Measurements from ENCODE around the gene CELF1. TPM values are rescaled to one million over a fixed set of nuclear protein-coding genes. Genes with fewer than 3 reads are reported as not detected.

The CELF1 gene
- total RNA-seq, 1 donor from 2014 or later, result 173 TPM

GRCh38 chr11:47485107-47485506, 67.8 kb downstream of the CELF1 start:
- Histone ChIP-seq H3K9ac (no peak overlapping the region), H3K4me1 (no peaks in the 10 kb centered on the region), H3F3A (ENCODE audit: low read depth) (peaks cover 14% of the 10 kb centered on the region), H3K79me2 (ENCODE audit: low read depth) (peaks cover 57% of the 10 kb centered on the region), H2AFZ (replicated peaks) (no peak overlapping the region), H3K4me2 (no peak overlapping the region), H4K20me1 (ENCODE audit: low read depth) (peaks cover 31% of the 10 kb centered on the region), H3K9me3 (ENCODE audit: low read depth) (no peaks in the 10 kb centered on the region), H3K27ac (no peak overlapping the region), H3K4me3 (no peak overlapping the region), H3K36me3 (peaks cover 44% of the 10 kb centered on the region), H3K27me3 (no peaks in the 10 kb centered on the region)
- H3K27me3 Mint-ChIP-seq (ENCODE audit: insufficient read depth, low read depth), result no peaks in the 10 kb centered on the region
- no peaks in the 10 kb centered on the region for H3K4me1 Mint-ChIP-seq
- H3K9me3 Mint-ChIP-seq, result no peaks in the 10 kb centered on the region
- no peak overlapping the region for H3K4me3 Mint-ChIP-seq
- H3K36me3 Mint-ChIP-seq, result peaks cover 33% of the 10 kb centered on the region
- DNase-seq (ENCODE audit: low spot score), result no peak
- H3K27ac Mint-ChIP-seq, result no peak overlapping the region
- TF ChIP-seq CTCF (IDR thresholded peaks at IDR 0.05), result no peak
- TF ChIP-seq EZH2phosphoT487 (IDR thresholded peaks at IDR 0.05), result no peak
- TF ChIP-seq EZH2 (IDR thresholded peaks at IDR 0.05), result no peak

- H3K36me3 Mint-ChIP-seq, result peaks cover 42% of the 10 kb centered on the region
- H3K4me1 Mint-ChIP-seq, result no peaks in the 10 kb centered on the region
- no peak overlapping the region for H3K4me3 ChIP-seq
Measured at GRCh38 chr11:47483457-47483856, 69.5 kb downstream of the CELF1 start.

GRCh38 chr11:47480762-47481161, 72.2 kb downstream of the CELF1 start:
- no peaks in the 10 kb centered on the region for H3K9me3 Mint-ChIP-seq
- H3K4me1 ChIP-seq, result no peaks in the 10 kb centered on the region

More at GRCh38 chr11:47483457-47483856, 69.5 kb downstream of the CELF1 start:
- DNase-seq (ENCODE audit: low spot score), result no peak
- H3K4me2 ChIP-seq, result no peak overlapping the region
- H3K4me1 ChIP-seq, result no peaks in the 10 kb centered on the region
- no peaks in the 10 kb centered on the region for H3K9me3 ChIP-seq (ENCODE audit: low read depth)
- peaks cover 35% of the 10 kb centered on the region for H3K36me3 ChIP-seq
- Mint-ChIP-seq H3K4me3 (no peak overlapping the region), H3K27ac (no peak overlapping the region), H3K9me3 (no peaks in the 10 kb centered on the region), H3K27me3 (ENCODE audit: insufficient read depth, low read depth) (no peaks in the 10 kb centered on the region)
- H3K9ac ChIP-seq, result no peak overlapping the region
- H3K27ac ChIP-seq, result no peak overlapping the region
- no peak overlapping the region for H2AFZ ChIP-seq (replicated peaks)
- no peaks in the 10 kb centered on the region for H3K27me3 ChIP-seq
- H4K20me1 ChIP-seq (ENCODE audit: low read depth), result peaks cover 34% of the 10 kb centered on the region
- no peak for TF ChIP-seq EZH2phosphoT487 (IDR thresholded peaks at IDR 0.05)
- no peak for TF ChIP-seq EZH2 (IDR thresholded peaks at IDR 0.05)
- TF ChIP-seq CTCF (IDR thresholded peaks at IDR 0.05), result no peak
- peaks cover 9% of the 10 kb centered on the region for H3F3A ChIP-seq (ENCODE audit: low read depth)
- peaks cover 46% of the 10 kb centered on the region for H3K79me2 ChIP-seq (ENCODE audit: low read depth)

More at GRCh38 chr11:47480762-47481161, 72.2 kb downstream of the CELF1 start:
- no peak overlapping the region for H3K4me3 ChIP-seq
- peaks cover 33% of the 10 kb centered on the region for H3K79me2 ChIP-seq (ENCODE audit: low read depth)
- no peak overlapping the region for H3K4me3 Mint-ChIP-seq
- peaks cover 33% of the 10 kb centered on the region for H4K20me1 ChIP-seq (ENCODE audit: low read depth)
- H3K4me2 ChIP-seq, result no peak overlapping the region
- H3K4me1 Mint-ChIP-seq, result no peaks in the 10 kb centered on the region
- no peak overlapping the region for H3K27ac Mint-ChIP-seq
- DNase-seq (ENCODE audit: low spot score), result no peak
- no peak overlapping the region for H3K27ac ChIP-seq
- no peak overlapping the region for H3K9ac ChIP-seq
- no peak overlapping the region for H2AFZ ChIP-seq (replicated peaks)
- no peaks in the 10 kb centered on the region for H3K9me3 ChIP-seq (ENCODE audit: low read depth)
- peaks cover 2% of the 10 kb centered on the region for H3F3A ChIP-seq (ENCODE audit: low read depth)
- H3K36me3 Mint-ChIP-seq, result peaks cover 43% of the 10 kb centered on the region
- TF ChIP-seq EZH2phosphoT487 (IDR thresholded peaks at IDR 0.05), result no peak
- TF ChIP-seq EZH2 (IDR thresholded peaks at IDR 0.05), result no peak
- no peak for TF ChIP-seq CTCF (IDR thresholded peaks at IDR 0.05)
- H3K27me3 Mint-ChIP-seq (ENCODE audit: insufficient read depth, low read depth), result no peaks in the 10 kb centered on the region
- H3K36me3 ChIP-seq, result peaks cover 25% of the 10 kb centered on the region
- H3K27me3 ChIP-seq, result no peaks in the 10 kb centered on the region

Data from neural progenitor cell (in vitro differentiated cells).